GM21447 (cell line): ENCODE results near the gene COPZ2.
"Not testable (repeated sequence)": the region's sequence is repeated elsewhere in the genome, so short reads cannot be mapped to it uniquely, and the experiment has no call there.

ENCODE experiments used
- ATAC-seq: cut with Tn5 transposase; IDR thresholded peaks from one replicate; pipeline ENCODE4 v1.9.1; 2021; ENCODE audit not compliant: unreplicated experiment

The COPZ2 gene

DNA sequence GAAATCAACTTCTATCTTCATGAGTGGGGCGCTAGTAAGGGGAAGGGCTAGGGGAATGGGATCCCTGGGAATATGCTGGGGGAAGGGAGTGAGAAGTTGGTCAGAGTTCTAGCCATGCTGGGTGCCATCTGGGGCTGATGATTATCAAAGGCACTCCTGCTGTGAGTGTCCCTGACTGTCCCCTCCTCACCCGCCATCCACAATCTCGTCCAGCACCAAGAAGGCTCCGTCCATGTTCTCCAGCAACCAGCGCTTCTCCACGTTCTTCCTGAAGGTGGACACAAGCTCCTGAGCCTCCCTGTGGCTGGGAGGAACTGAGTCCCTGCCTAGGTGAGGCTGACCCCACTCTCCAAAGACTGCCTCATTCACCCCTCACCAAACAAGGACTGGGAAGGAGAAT is 5.6 kb downstream of the COPZ2 start:
- ATAC-seq, result no peak

DNA sequence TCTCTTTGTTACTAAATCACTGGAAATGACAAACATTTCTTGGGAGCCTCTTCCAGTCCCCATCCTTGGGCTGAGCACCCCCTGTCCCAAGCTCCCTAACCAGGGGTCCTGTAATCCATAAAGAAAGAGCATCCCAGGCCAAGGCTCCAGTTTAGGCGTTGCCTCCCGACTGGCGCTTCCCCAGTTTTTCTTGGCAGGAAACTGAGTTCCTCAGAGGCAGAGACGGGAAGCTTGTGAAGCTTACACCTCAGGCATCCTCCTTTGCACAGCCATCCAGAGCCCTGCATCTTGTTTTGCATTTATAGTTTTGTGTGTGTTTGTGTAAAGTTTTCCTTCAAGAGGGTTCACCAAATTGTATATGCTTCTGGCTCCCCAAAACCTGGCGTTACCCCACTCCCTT is 7.1 kb downstream of the COPZ2 start:
- ATAC-seq, result no peak

DNA sequence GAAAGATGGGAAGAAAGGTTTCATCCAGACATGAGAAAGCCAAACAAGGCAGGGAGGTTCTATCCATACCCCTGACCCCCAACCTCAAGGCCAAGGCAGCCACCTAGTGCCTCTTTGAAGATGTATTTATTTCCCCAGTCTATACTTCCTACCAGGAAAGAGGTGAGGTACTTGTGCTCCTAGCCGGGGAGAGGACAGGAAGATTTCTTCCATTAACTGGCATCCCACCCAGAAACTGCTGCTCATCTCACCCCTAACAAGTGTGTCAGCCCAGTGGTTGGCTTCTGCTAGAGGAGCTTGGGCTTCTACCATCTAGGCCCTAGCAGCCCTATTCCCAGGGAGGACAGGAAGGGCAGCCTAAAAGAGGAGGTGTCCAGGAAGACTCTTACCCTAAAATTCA is 8.9 kb downstream of the COPZ2 start:
- ATAC-seq, result no peak

DNA sequence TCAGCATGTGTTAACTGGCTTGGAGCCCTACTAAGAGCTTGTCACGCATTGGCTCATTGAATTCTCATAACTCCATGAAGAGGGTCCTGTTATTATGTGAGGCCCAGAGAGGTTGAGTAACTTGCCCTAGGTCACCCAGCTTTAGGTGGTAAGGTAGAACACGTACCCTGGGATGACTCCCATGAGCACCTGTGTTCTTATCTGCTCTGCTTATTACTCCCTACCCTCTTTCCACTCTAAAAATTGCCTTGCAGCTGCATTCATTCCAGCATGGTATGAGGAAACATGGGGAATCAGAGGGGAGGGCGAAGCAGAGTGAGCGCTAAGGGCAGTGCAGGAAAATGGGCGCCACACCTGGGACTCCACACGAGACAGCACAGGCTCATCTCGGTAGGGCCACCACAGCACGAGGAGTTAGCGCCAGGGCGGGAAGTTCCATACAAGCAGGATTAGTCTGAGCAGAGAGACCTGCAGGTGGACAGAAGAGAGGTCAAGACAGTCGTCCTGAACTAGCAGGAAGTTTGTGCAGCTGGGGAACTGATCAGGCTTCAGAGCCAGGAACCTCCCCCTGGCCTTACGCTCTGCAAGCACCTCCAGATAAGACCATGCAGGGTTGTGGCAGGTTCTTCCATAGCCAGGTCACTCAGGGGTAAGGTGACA is 10.1 kb downstream of the COPZ2 start:
- no peak for ATAC-seq

DNA sequence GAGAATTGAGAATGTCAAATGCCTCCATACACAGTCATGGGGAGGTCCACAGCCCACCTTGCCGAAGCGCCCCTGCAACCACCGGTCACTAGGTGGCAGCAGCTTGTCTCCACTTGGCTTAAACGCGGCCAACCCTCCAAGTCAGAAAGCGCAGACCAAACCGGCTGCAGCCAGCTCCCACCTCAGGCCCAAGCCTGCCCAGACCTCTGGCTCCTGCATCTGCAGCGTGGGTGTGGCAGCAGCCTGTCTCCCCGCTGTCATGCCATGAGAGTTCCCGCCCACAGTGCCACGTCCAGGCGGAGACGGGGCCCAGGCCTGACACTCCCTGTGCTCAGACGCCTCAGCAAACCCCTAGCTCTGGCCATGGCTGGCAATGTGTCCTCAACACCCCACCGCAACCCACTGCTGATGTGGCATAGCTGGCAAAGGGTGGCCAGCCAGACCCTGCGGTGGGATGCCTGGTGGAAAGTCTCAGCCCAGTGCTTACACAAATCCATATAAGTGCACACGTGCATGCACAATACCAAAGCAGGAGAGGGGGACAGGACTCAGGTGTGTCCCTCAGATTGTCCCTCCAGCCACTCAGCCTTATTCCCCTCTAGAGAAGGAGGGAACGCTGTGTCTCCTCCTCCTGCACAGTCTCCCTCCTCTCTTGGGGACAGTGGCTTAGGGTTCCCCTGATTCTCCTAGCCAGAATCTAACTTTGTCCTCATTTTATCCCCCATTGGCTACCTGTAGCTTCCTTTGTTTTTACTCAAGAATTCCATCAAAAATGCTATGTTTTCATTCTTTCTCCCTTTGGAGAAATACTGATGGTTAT is 10.9 kb downstream of the COPZ2 start:
- peak; percentile 40 for ATAC-seq

DNA sequence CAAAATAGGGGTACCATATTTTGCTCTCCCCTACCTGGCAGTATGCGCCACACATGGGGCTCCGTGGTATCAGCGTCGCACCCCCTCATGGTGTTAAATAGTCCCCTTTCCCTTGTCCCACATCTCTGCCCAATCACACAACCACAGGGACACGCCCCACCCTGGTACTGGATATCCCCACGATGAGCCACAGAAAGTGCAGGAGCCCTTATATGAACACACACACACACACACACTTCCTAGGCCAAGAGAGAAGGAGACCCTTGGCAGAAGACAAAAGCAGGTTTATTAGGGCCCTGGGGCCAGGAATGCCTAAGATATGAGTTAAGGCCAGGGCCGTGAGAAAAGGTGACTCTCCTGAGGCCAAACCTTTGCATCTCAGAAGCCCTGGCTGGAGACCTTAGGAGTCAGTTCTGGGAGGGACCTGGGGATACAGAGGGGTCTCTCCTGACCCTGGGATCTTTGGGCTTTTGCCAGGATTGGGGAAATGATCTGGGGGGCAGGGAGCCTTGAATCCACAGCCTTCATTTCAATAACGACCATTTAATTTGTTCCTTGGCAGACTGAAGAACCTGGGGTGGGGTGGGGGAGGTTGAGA is 11.6 kb downstream of the COPZ2 start:
- no peak for ATAC-seq

DNA sequence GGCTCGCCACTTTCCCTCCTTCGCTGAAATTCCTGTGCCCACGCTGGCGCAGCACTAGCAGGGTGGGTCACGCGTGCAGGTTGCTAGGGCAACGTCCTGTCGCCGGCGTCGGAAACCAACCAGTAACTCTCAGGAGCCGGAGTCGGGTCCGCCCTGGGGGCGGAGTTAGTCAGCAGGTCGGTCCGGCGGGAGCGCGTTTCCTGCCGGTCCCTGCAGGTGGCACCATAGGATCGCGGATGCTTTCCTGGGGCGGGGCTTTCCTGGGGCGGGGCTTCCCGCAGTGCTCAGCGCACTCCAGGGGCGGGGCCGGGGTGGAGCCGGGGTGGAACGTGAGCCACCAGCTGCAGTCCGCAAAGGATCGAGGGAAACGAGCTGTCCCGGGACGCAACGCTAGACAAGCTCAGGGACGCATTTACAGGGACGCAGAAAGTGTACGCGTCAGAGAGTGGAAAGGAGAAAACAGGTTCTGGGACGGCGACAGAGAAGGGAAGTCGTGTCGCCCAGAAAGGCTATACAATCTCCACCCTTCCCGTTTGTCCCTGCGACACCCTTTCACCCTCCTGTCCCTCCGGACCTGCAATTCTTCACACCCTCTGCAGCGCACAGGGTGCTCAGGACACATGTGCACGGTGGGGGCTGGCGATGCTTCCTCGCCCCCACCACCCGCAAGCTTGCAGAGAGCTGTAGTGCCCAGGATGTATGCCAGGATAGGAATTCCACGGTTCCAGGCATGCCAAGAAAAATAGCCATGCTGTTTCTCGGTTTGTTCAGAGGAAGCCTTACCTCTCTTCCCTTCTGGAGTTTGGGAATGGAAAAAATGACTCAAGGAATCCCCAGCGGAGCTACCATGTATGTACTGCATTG is 12.3 kb downstream of the COPZ2 start:
- ATAC-seq, result peak; percentile 82

DNA sequence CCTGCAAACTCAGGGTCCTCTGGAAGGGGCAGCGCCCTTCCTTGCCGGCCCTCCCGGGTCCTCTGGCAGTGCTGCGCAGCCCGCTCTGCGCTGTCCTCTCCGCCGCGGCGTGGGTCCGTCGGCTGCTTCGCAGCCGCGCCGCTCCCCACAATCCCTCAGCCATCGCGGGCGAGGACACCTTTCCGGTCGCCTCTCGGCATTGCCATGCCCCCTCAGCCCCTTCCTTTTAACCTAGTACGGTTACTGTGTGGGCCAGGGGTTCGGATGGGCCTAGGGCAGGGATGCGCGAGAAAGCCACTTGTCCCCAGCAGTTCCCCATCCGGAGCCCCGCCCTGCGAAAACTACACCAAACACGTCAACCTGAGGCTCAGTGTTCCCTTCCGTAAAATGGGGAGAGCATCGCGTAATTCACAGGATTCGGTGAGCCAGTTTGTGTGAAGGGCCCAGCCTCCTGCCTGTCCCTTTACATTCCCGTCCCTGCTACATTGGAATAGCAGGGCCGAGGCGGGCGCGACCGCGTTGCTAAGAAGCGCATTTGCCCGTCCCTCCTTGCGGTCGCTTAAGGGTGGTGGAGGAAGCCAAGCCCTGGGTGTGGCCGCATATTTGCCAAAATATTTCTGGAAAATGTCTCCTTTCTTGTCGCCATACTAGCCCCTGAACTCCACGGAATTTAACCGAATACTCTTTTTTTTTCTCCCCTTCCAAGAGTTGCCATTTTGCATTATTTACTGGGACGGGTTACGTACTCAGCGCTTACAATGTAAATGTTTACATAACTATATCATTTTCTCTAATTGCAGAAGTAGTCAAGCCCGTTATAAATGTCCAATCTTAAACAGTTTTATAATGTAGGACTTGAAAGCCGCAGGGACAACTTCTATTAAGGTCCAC is 13.2 kb downstream of the COPZ2 start:
- ATAC-seq, result no peak

DNA sequence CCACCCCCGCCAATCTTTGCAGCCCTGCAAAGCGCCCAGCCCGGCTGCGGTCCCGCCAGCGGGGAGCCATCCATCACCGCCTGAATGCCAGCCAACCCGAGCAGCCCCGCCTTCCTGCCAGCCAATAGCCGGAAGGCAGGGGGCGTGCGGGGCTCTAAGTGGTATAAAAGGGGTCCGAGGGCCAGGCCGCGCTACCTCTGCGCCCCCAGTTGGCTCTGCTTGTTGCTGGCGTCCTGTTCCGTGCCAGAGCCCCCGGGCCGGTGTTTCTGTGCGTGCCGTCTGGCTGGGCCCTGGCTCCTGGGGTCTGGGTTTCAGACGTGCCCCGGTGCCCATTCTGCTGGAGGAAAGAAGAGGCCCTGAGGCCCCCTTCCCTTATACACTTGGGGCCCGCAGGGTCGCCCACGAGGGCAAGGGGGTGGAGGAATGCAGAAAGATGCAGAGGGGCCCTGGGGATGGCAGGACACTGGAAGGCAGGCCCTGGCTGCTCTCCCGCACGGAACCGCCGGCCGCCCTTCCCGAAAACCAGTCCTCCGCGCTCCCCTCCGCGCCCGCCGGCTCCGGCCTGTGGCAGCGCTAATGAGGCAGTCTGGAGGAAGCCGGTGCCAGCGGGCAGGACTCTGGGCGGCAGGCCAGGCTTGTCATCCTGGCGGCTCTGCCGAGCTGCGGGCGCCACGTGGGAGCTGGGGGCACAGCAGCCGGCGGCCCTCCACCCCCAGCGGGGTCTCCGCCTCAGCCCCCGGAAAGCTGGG is 14.0 kb downstream of the COPZ2 start:
- ATAC-seq, result no peak

DNA sequence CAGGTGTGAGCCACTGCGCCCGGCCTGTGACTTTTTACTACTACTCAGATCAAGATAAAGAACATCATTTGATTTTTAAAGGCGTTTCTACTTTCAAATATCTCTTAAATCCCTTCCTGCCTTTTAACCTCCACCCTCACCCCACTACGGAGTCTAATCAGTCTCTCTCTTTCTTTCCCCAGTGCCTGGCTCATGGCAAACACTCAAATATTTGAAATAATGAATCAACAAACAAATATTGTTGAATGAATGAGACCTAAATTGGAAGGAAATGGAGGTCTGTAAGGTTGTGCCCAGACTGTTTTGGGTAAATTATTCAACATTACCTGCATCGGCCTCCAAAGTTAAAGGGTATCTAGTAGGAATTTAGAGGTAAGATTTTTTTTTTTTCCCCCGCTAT is 14.7 kb downstream of the COPZ2 start:
- no peak for ATAC-seq

DNA sequence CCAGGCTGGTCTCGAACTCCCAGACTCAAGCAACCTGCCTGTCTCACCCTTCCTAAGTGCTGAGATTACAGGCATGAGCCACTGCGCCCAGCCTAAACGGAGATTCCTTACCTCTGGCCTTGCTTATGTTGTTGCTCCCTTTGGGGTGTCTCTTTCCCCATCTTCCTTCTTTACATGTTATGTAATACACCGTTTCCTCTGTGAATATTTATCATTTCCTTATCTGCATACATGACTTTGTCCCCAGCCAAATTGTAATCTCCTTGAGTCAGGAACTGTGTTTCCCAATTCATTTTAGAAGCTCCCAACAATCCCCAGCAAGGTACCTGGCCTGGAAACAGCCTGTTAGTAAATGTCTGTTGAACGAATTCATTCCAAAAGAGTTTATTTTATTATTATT is 15.7 kb downstream of the COPZ2 start:
- no peak for ATAC-seq

DNA sequence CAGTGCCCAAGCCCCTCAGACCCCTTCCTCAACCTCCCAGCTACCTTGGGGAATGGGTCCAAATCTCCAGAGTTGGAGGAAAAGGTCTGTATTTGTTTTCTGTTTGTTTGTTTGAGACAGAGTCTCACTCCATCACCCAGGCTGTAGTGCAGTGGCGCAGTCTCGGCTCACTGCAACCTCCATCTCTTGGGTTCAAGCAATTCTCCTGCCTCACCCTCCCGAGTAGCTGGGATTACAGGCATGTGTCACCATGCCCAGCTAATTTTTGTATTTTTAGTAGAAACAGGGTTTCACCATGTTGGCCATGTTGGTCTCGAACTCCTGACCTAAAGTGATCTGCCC is 19.8 kb downstream of the COPZ2 start:
- ATAC-seq, result not testable (repeated sequence)

DNA sequence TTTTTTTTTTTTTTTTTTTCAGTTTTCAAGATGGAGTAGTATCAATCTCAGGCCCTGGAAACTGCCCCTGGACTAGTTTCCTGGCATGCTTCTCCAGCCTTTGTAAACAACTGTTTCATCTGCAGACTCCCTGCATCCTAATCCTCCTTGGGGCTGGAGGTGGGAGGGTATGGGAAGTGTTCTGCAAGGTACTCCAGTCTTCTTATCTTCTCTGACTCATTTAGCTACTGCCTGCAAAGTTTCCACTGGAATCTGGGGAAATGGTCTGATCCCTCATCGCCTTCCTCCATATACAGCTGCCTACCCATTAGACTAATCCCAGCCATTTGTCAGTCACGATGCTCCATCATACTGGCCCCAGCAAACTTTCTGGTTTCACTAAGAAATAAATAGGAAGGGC is 21.5 kb downstream of the COPZ2 start:
- ATAC-seq, result no peak

DNA sequence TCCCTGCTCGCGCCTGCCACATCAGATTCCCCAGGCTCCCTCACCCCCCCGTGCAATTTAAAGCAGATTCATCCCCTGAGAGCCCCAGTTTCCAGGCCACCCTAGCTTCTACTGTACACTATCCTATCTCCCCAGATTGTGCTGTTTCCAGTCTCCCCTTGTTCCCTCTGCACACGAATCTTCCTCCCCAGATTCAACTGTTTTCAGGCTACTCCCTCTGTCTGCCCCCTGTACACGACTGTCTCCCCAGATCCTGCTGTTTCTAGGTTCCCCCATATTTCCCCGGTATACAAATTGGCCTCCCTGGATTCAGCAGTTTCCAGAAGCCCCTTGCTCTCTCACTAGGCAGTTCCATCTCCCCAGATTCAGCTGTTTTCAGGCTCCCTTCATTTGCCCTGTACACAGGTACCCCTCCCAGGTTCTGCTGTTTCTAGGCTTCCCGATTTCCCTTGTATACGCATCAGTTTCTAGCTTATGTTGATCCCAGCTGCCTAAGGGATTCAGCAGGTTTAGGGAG is 22.9 kb downstream of the COPZ2 start:
- no peak for ATAC-seq

DNA sequence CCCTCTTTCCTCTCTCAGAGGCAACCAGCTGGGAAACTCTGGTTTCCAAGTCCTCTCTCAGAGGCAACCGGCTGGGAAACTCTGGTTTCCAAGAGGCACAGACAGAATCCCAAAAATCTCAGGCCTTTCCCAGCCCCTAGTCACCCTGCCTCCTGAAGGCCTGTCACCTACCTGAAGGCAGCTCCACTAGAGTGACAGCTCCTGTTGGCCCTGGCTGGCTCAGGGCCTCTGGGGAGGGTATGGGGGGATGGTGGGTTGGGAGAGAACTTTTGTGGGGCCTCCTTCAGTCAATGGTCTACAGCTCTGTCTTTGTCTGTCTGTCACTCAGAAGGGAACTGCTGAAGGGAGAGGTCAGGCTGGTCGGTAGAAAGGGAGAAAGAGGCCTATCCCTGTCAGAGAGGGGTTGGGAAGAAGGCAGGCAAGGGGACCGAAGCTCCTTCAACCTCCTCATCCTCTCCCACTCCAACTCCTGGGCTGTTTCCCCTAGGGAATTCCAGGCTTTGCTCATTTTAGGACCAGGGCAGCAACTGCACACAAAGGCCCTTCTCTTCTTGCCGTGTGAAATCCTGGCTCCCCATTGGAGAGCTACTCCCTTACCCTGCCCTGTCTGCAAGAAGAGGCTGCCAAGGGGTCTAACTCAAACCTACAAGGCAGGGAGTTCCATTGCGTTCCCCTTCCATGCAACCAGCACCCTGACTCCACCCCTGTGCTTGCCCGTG is 23.6 kb downstream of the COPZ2 start:
- no peak for ATAC-seq

DNA sequence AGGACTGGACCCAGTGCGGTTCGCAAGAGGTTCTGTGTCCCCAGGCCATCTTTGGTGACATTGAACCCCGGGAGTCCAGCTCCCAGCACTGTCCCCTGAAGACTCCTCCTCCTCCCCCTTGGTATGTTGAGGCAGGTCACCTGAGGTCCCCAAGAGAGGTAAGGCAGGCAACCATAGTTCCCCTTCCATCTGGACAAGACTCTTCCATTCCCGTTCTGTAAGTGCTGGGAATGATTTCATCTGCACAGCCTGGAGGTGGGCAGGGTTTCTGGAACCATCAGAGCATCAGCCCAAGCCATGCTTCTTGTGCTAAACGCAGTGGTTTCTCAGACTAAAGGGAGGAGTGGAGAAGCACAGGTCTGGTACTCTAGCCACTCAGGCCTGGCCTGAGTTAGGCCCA is 24.9 kb downstream of the COPZ2 start:
- ATAC-seq, result no peak

DNA sequence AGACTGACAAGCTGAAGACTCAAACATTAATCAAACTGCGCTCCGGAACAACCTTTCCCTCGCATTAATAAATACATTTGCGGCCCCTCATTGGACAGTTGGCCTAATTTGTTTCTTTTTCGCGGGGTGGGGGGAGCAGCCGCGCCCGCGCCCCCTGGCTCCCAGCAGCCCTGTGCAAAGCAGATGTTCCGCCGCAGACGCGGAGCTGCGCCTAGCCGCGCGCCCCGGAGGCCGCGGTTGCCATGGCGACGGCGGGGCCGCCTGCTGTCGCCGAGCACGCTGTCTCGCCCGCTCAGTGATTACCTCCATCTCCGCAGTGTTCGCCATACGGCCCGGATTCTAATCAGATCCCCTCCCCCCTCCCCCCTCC is 25.5 kb downstream of the COPZ2 start:
- no peak for ATAC-seq

DNA sequence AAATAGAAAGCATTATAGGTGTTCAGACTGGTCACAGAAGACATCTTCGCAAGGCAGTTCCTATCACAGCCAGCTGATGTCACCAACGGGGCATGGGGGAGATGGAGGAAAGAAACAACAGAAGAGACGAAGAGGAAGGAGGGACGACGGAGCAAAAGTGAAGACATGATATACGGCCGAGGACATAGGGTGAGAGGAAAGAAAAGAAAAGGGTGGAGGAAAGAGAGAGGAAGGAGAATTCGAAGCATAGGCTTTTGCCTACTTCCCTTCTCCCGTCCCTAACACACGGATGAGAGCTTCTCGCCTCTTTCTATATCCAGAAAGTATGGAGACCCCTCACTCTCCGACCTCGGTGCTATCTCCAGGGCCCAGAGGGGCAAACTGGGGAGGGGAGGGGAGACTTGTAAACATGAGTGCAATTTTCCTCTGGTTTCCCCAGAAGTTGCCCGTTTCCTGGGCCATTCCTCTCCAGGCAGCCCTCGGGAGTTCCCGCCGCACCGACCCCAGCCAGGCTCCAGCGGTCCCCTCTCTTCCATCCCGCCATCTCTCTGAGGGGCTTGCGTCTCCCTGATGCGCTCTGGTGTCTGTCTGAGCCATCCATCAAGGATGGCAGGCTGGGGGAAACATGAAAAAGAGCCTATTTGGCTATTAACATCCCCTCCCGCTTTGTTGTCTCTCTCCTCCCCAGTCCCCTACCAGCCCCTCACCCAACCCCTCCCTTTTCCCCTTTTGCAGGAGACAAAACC is 26.0 kb downstream of the COPZ2 start:
- ATAC-seq, result no peak
